Stimulated activated CD4-positive, alpha-beta T cell treated with anti-CD3 and anti-CD28 coated beads, Interleukin-15, amount 100 ng/mL, for 48 hours (primary cell): Measurements from ENCODE around the gene TCAF1.

Source experiments
- DNase-seq, 2 donors: peaks; one replicate each; pipeline ENCODE4 v3.0.0-alpha.2; 2020; ENCODE audit warnings: low read depth in 2 of 2

TCAF1 gene

GRCh38 chr7:143901668-143902331 lies at the start of gene TCAF1:
TSS of gene TCAF1 (minus strand) at chr7:143902176. CDS start at chr7:143876608, 25,568 bp downstream.
- peak; percentile 83 to 93 for DNase-seq

- DNase-seq = no peak
Measured at GRCh38 chr7:143948733-143949132, 46.8 kb upstream of the TCAF1 start.

GRCh38 chr7:143947111-143947510 lies 45.1 kb upstream of the TCAF1 start:
- DNase-seq = no peak

GRCh38 chr7:143945423-143945822 lies 43.4 kb upstream of the TCAF1 start:
- no peak for DNase-seq

GRCh38 chr7:143938379-143939243 lies 36.6 kb upstream of the TCAF1 start:
- no peak for DNase-seq

- no peak for DNase-seq
Measured at GRCh38 chr7:143936087-143937009, 34.4 kb upstream of the TCAF1 start.

GRCh38 chr7:143934526-143935325 lies 32.8 kb upstream of the TCAF1 start, which contains the start of gene OR2F2:
TSS of gene OR2F2 (plus strand) at chr7:143935233. CDS start at chr7:143935233, 0 bp downstream.
- DNase-seq = no peak

- no peak for DNase-seq
Measured at GRCh38 chr7:143931739-143932138, 29.8 kb upstream of the TCAF1 start.

- no peak for DNase-seq
Measured at GRCh38 chr7:143929224-143929920, 27.4 kb upstream of the TCAF1 start.

GRCh38 chr7:143924851-143925250 lies 22.9 kb upstream of the TCAF1 start:
- DNase-seq = no peak

- DNase-seq = no peak
Measured at GRCh38 chr7:143914938-143915652, 13.1 kb upstream of the TCAF1 start.

GRCh38 chr7:143913945-143914615 lies 12.1 kb upstream of the TCAF1 start:
- DNase-seq = no peak

GRCh38 chr7:143910473-143911248 lies 8.7 kb upstream of the TCAF1 start:
- no peak for DNase-seq

GRCh38 chr7:143909863-143910262 lies 7.9 kb upstream of the TCAF1 start:
- DNase-seq = no peak

GRCh38 chr7:143908120-143908519 lies 6.1 kb upstream of the TCAF1 start:
- no peak for DNase-seq

GRCh38 chr7:143906895-143907294 lies 4.9 kb upstream of the TCAF1 start:
- DNase-seq = no peak

GRCh38 chr7:143906151-143906550 lies 4.2 kb upstream of the TCAF1 start:
- no peak for DNase-seq

- no peak for DNase-seq
Measured at GRCh38 chr7:143905509-143905908, 3.5 kb upstream of the TCAF1 start.
